PC-3 (cell line): ENCODE data around the gene FAM216B.

Source experiments
- CTCF ChIP-seq: fragments of 300-600 bp; sonication (generic); conservative IDR thresholded peaks from 2 replicates; pipeline ENCODE4 v1.5.1; 2017; ENCODE audit warnings: antibody characterized with exemption, low read depth, mild to moderate bottlenecking, low read length
- EZH2 ChIP-seq: fragments of 300-600 bp; sonication (generic); IDR thresholded peaks from one replicate; pipeline ENCODE4 v1.6.1; 2017; ENCODE audit warnings: antibody characterized with exemption, mild to moderate bottlenecking, low read length; ENCODE audit not compliant: unreplicated experiment
- EZH2phosphoT487 ChIP-seq: fragments of 300-600 bp; sonication (generic); IDR thresholded peaks from 2 replicates; pipeline ENCODE4 v1.6.1; 2018; ENCODE audit warnings: mild to moderate bottlenecking, antibody characterized with exemption, low read length, borderline replicate concordance

- TF ChIP-seq CTCF, result no peak
- TF ChIP-seq EZH2, result no peak
- TF ChIP-seq EZH2phosphoT487, result no peak
Measured at GRCh38 chr13:42807866-42808265, 26.5 kb downstream of the FAM216B start.
